ENCODE data around the gene CYB5B. TPM values are rescaled to one million over a fixed set of nuclear protein-coding genes. Genes with fewer than 3 reads are reported as not detected.

Gene CYB5B
- total RNA-seq, 1 donor from 2014 or later: 27.7 TPM

GRCh38 chr16:69481901-69482341, 57.5 kb downstream of the CYB5B start:
- Histone ChIP-seq H3K4me1 (ENCODE audit: control insufficient read depth in 3 of 3, insufficient read depth in 3 of 3, low read length in 3 of 3) (peaks cover 14 to 18% (median 15%) of the 10 kb centered on the region in 3 donors), H3K36me3 (ENCODE audit: control insufficient read depth in 3 of 3, insufficient read depth in 3 of 3, low read length in 3 of 3) (no peaks in the 10 kb centered on the region), H3K27me3 (ENCODE audit: control insufficient read depth in 3 of 3, insufficient read depth in 3 of 3, low read length in 3 of 3) (no peaks in the 10 kb centered on the region), H3K9ac (ENCODE audit: low read depth in 1 of 3, low read length in 3 of 3) (peak overlapping the region; percentile 66 to 74 (median 68)), H3K9me3 (ENCODE audit: control insufficient read depth in 3 of 3, low read length in 3 of 3) (no peaks in the 10 kb centered on the region), H3K4me3 (ENCODE audit: low read length in 3 of 3) (peak overlapping the region; percentile 57 to 68 (median 60)), H3K27ac (ENCODE audit: low read depth, low read length) (peak overlapping the region; percentile 84)

- H3K4me3 ChIP-seq (ENCODE audit: low read length in 3 of 3): peak overlapping the region; percentile 57 to 68 (median 60)
- no peaks in the 10 kb centered on the region for H3K36me3 ChIP-seq (ENCODE audit: control insufficient read depth in 3 of 3, insufficient read depth in 3 of 3, low read length in 3 of 3)
- H3K27me3 ChIP-seq (ENCODE audit: control insufficient read depth in 3 of 3, insufficient read depth in 3 of 3, low read length in 3 of 3): no peaks in the 10 kb centered on the region
- H3K27ac ChIP-seq (ENCODE audit: low read depth, low read length): peak overlapping the region; percentile 84
- peak overlapping the region; percentile 66 to 74 (median 68) for H3K9ac ChIP-seq (ENCODE audit: low read depth in 1 of 3, low read length in 3 of 3)
- peaks cover 14 to 18% (median 15%) of the 10 kb centered on the region in 3 donors for H3K4me1 ChIP-seq (ENCODE audit: control insufficient read depth in 3 of 3, insufficient read depth in 3 of 3, low read length in 3 of 3)
- H3K9me3 ChIP-seq (ENCODE audit: control insufficient read depth in 3 of 3, low read length in 3 of 3): no peaks in the 10 kb centered on the region
Observed at GRCh38 chr16:69482410-69482991, 58.1 kb downstream of the CYB5B start.

- H3K36me3 ChIP-seq (ENCODE audit: control insufficient read depth in 3 of 3, insufficient read depth in 3 of 3, low read length in 3 of 3): no peaks in the 10 kb centered on the region
- H3K4me1 ChIP-seq (ENCODE audit: control insufficient read depth in 3 of 3, insufficient read depth in 3 of 3, low read length in 3 of 3): peaks cover 14 to 18% (median 15%) of the 10 kb centered on the region in 3 donors
- no peaks in the 10 kb centered on the region for H3K9me3 ChIP-seq (ENCODE audit: control insufficient read depth in 3 of 3, low read length in 3 of 3)
- no peaks in the 10 kb centered on the region for H3K27me3 ChIP-seq (ENCODE audit: control insufficient read depth in 3 of 3, insufficient read depth in 3 of 3, low read length in 3 of 3)
- H3K9ac ChIP-seq (ENCODE audit: low read depth in 1 of 3, low read length in 3 of 3): no peak overlapping the region
- H3K4me3 ChIP-seq (ENCODE audit: low read length in 3 of 3): no peak overlapping the region
- no peak overlapping the region for H3K27ac ChIP-seq (ENCODE audit: low read depth, low read length)
Observed at GRCh38 chr16:69483611-69484010, 59.2 kb downstream of the CYB5B start.

GRCh38 chr16:69485361-69485760, 60.9 kb downstream of the CYB5B start:
- no peaks in the 10 kb centered on the region for H3K36me3 ChIP-seq (ENCODE audit: control insufficient read depth in 3 of 3, insufficient read depth in 3 of 3, low read length in 3 of 3)
- no peaks in the 10 kb centered on the region for H3K9me3 ChIP-seq (ENCODE audit: control insufficient read depth in 3 of 3, low read length in 3 of 3)
- no peak overlapping the region for H3K9ac ChIP-seq (ENCODE audit: low read depth in 1 of 3, low read length in 3 of 3)
- no peaks in the 10 kb centered on the region for H3K27me3 ChIP-seq (ENCODE audit: control insufficient read depth in 3 of 3, insufficient read depth in 3 of 3, low read length in 3 of 3)
- H3K4me1 ChIP-seq (ENCODE audit: control insufficient read depth in 3 of 3, insufficient read depth in 3 of 3, low read length in 3 of 3): peaks cover 14 to 18% (median 15%) of the 10 kb centered on the region in 3 donors
- H3K27ac ChIP-seq (ENCODE audit: low read depth, low read length): no peak overlapping the region
- H3K4me3 ChIP-seq (ENCODE audit: low read length in 3 of 3): no peak overlapping the region

GRCh38 chr16:69485816-69486215, 61.4 kb downstream of the CYB5B start:
- no peak overlapping the region for H3K9ac ChIP-seq (ENCODE audit: low read depth in 1 of 3, low read length in 3 of 3)
- no peak overlapping the region for H3K4me3 ChIP-seq (ENCODE audit: low read length in 3 of 3)
- no peak overlapping the region for H3K27ac ChIP-seq (ENCODE audit: low read depth, low read length)
- H3K4me1 ChIP-seq (ENCODE audit: control insufficient read depth in 3 of 3, insufficient read depth in 3 of 3, low read length in 3 of 3): peaks cover 14 to 17% (median 15%) of the 10 kb centered on the region in 3 donors
- no peaks in the 10 kb centered on the region for H3K9me3 ChIP-seq (ENCODE audit: control insufficient read depth in 3 of 3, low read length in 3 of 3)
- H3K36me3 ChIP-seq (ENCODE audit: control insufficient read depth in 3 of 3, insufficient read depth in 3 of 3, low read length in 3 of 3): no peaks in the 10 kb centered on the region
- no peaks in the 10 kb centered on the region for H3K27me3 ChIP-seq (ENCODE audit: control insufficient read depth in 3 of 3, insufficient read depth in 3 of 3, low read length in 3 of 3)

- H3K4me1 ChIP-seq (ENCODE audit: control insufficient read depth in 3 of 3, insufficient read depth in 3 of 3, low read length in 3 of 3): peaks cover 14 to 15% (median 14%) of the 10 kb centered on the region in 3 donors
- no peaks in the 10 kb centered on the region for H3K9me3 ChIP-seq (ENCODE audit: control insufficient read depth in 3 of 3, low read length in 3 of 3)
- no peak overlapping the region for H3K27ac ChIP-seq (ENCODE audit: low read depth, low read length)
- no peaks in the 10 kb centered on the region for H3K36me3 ChIP-seq (ENCODE audit: control insufficient read depth in 3 of 3, insufficient read depth in 3 of 3, low read length in 3 of 3)
- H3K4me3 ChIP-seq (ENCODE audit: low read length in 3 of 3): no peak overlapping the region
- H3K9ac ChIP-seq (ENCODE audit: low read depth in 1 of 3, low read length in 3 of 3): no peak overlapping the region
- no peaks in the 10 kb centered on the region for H3K27me3 ChIP-seq (ENCODE audit: control insufficient read depth in 3 of 3, insufficient read depth in 3 of 3, low read length in 3 of 3)
Observed at GRCh38 chr16:69486272-69486671, 61.9 kb downstream of the CYB5B start.

- Histone ChIP-seq H3K36me3 (ENCODE audit: control insufficient read depth in 3 of 3, insufficient read depth in 3 of 3, low read length in 3 of 3) (no peaks in the 10 kb centered on the region), H3K4me1 (ENCODE audit: control insufficient read depth in 3 of 3, insufficient read depth in 3 of 3, low read length in 3 of 3) (peaks cover 10 to 12% (median 11%) of the 10 kb centered on the region in 3 donors), H3K27me3 (ENCODE audit: control insufficient read depth in 3 of 3, insufficient read depth in 3 of 3, low read length in 3 of 3) (no peaks in the 10 kb centered on the region), H3K27ac (ENCODE audit: low read depth, low read length) (no peak overlapping the region), H3K9ac (ENCODE audit: low read depth in 1 of 3, low read length in 3 of 3) (no peak overlapping the region), H3K4me3 (ENCODE audit: low read length in 3 of 3) (no peak overlapping the region), H3K9me3 (ENCODE audit: control insufficient read depth in 3 of 3, low read length in 3 of 3) (no peaks in the 10 kb centered on the region)
Observed at GRCh38 chr16:69486724-69487123, 62.3 kb downstream of the CYB5B start.

- peaks cover 0 to 4% (median 0%) of the 10 kb centered on the region in 3 donors for H3K9me3 ChIP-seq (ENCODE audit: control insufficient read depth in 3 of 3, low read length in 3 of 3)
- no peaks in the 10 kb centered on the region for H3K27me3 ChIP-seq (ENCODE audit: control insufficient read depth in 3 of 3, insufficient read depth in 3 of 3, low read length in 3 of 3)
- H3K4me1 ChIP-seq (ENCODE audit: control insufficient read depth in 3 of 3, insufficient read depth in 3 of 3, low read length in 3 of 3): peaks cover 0 to 2% (median 0%) of the 10 kb centered on the region in 3 donors
- no peak overlapping the region for H3K27ac ChIP-seq (ENCODE audit: low read depth, low read length)
- H3K9ac ChIP-seq (ENCODE audit: low read depth in 1 of 3, low read length in 3 of 3): no peak overlapping the region
- H3K4me3 ChIP-seq (ENCODE audit: low read length in 3 of 3): no peak overlapping the region
- H3K36me3 ChIP-seq (ENCODE audit: control insufficient read depth in 3 of 3, insufficient read depth in 3 of 3, low read length in 3 of 3): no peaks in the 10 kb centered on the region
Observed at GRCh38 chr16:69490707-69491324, 66.4 kb downstream of the CYB5B start.

- H3K9ac ChIP-seq (ENCODE audit: low read depth in 1 of 3, low read length in 3 of 3): no peak overlapping the region
- no peaks in the 10 kb centered on the region for H3K36me3 ChIP-seq (ENCODE audit: control insufficient read depth in 3 of 3, insufficient read depth in 3 of 3, low read length in 3 of 3)
- no peak overlapping the region for H3K4me3 ChIP-seq (ENCODE audit: low read length in 3 of 3)
- H3K27me3 ChIP-seq (ENCODE audit: control insufficient read depth in 3 of 3, insufficient read depth in 3 of 3, low read length in 3 of 3): no peaks in the 10 kb centered on the region
- peaks cover 0 to 2% (median 0%) of the 10 kb centered on the region in 3 donors for H3K4me1 ChIP-seq (ENCODE audit: control insufficient read depth in 3 of 3, insufficient read depth in 3 of 3, low read length in 3 of 3)
- peaks cover 0 to 4% (median 0%) of the 10 kb centered on the region in 3 donors for H3K9me3 ChIP-seq (ENCODE audit: control insufficient read depth in 3 of 3, low read length in 3 of 3)
- H3K27ac ChIP-seq (ENCODE audit: low read depth, low read length): no peak overlapping the region
Observed at GRCh38 chr16:69494991-69495392, 70.6 kb downstream of the CYB5B start.

- Histone ChIP-seq H3K36me3 (ENCODE audit: control insufficient read depth in 3 of 3, insufficient read depth in 3 of 3, low read length in 3 of 3) (no peaks in the 10 kb centered on the region), H3K4me1 (ENCODE audit: control insufficient read depth in 3 of 3, insufficient read depth in 3 of 3, low read length in 3 of 3) (peaks cover 0 to 2% (median 0%) of the 10 kb centered on the region in 3 donors), H3K9ac (ENCODE audit: low read depth in 1 of 3, low read length in 3 of 3) (no peak overlapping the region), H3K27me3 (ENCODE audit: control insufficient read depth in 3 of 3, insufficient read depth in 3 of 3, low read length in 3 of 3) (no peaks in the 10 kb centered on the region), H3K27ac (ENCODE audit: low read depth, low read length) (no peak overlapping the region), H3K4me3 (ENCODE audit: low read length in 3 of 3) (no peak overlapping the region), H3K9me3 (ENCODE audit: control insufficient read depth in 3 of 3, low read length in 3 of 3) (peaks cover 0 to 4% (median 0%) of the 10 kb centered on the region in 3 donors)
Observed at GRCh38 chr16:69495821-69496220, 71.4 kb downstream of the CYB5B start.

Data from skeletal muscle tissue (tissue), 4 donors.